ENCODE results near the gene ZSCAN21. TPM values are rescaled to one million over a fixed set of nuclear protein-coding genes. Genes with fewer than 3 reads are reported as not detected.

Gene ZSCAN21
- total RNA-seq, 2 donors from 2014 or later = 14.5 to 20.2 TPM

DNA sequence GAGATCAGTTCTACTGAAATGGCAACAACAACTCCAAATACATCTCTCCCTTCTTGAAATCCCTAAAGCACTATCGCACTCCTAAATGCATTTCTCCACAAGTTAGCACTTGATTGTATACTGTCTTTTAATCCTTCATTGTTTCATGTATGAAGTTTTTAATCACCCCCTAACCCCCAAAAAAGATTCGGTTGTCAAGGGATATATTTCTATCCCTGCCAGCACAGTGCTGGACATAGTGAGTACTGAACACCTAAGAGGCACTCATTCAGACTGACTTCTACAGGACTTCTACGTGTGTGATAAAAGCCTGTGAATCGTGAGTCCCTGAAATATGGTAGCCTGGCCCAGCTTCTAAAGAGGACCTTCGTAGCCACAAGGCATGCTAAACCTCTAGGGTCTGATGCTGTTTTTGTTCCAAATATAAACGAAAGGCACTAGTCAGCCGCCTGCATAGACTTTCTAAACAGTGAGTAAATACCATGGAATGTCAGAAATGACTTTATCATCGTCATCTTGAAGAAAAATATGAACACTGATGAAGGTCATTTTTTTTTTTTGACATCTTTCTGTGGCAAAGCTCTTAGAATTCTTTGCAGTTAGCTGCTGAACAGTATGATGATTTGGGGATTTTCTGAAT lies 14.6 kb upstream of the ZSCAN21 start:
- no peaks in the 10 kb centered on the region for H3K27me3 ChIP-seq
- intact Hi-C loops (cut with DNase I) = no loop called here
- DNase-seq = no peak
- ATAC-seq = no peak
- peaks cover 31% of the 10 kb centered on the region for H3K4me1 ChIP-seq
- TF ChIP-seq POLR2A (IDR thresholded peaks at IDR 0.05) = no peak
- TF ChIP-seq, protein P1, sequence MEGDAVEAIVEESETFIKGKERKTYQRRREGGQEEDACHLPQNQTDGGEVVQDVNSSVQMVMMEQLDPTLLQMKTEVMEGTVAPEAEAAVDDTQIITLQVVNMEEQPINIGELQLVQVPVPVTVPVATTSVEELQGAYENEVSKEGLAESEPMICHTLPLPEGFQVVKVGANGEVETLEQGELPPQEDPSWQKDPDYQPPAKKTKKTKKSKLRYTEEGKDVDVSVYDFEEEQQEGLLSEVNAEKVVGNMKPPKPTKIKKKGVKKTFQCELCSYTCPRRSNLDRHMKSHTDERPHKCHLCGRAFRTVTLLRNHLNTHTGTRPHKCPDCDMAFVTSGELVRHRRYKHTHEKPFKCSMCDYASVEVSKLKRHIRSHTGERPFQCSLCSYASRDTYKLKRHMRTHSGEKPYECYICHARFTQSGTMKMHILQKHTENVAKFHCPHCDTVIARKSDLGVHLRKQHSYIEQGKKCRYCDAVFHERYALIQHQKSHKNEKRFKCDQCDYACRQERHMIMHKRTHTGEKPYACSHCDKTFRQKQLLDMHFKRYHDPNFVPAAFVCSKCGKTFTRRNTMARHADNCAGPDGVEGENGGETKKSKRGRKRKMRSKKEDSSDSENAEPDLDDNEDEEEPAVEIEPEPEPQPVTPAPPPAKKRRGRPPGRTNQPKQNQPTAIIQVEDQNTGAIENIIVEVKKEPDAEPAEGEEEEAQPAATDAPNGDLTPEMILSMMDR (IDR thresholded peaks at IDR 0.05) = no peak
- 61 to 66% methylated on average over 8 of the region's 8 CpGs for WGBS, 2 donors
- H3K9me3 ChIP-seq = no peaks in the 10 kb centered on the region
- peak overlapping the region in 1 of 4 donors; percentile 55 for H3K27ac ChIP-seq
- peaks cover 8 to 33% of the 10 kb centered on the region in 2 donors for H3K36me3 ChIP-seq (replicated peaks in 1 of 2; ENCODE audit: insufficient read depth in 1 of 2, low read depth in 2 of 2)
- H3K4me3 ChIP-seq = no peak overlapping the region

DNA sequence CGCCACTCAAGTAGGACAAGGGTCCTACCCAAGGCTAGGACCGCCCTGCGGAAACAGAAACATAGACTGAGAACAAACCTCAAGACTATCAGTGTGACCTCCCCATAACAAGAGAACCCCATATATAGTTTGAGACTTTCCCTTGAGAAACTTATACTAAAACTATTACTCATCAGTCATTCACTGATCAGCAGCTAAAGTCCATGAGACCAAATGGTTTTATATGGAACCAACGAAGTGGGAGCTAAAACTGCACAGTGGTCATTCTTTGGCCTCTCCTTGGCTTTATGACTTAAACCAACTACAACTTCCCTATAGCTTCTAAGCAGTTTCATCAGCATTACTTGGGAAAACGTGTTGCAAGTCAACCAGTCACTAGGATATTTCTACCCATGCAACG lies 13.7 kb upstream of the ZSCAN21 start:
- DNase-seq (no peak), ATAC-seq (no peak)
- no peaks in the 10 kb centered on the region for H3K27me3 ChIP-seq
- H3K9me3 ChIP-seq = no peaks in the 10 kb centered on the region
- WGBS, 2 donors = 79 to 91% methylated on average over 5 to 6 of the region's 6 CpGs
- H3K4me3 ChIP-seq = no peak overlapping the region
- intact Hi-C loops (cut with DNase I) = no loop called here
- TF ChIP-seq, protein P1 (IDR thresholded peaks at IDR 0.05) = no peak
- TF ChIP-seq POLR2A (IDR thresholded peaks at IDR 0.05) = no peak
- H3K36me3 ChIP-seq (replicated peaks in 1 of 2; ENCODE audit: insufficient read depth in 1 of 2, low read depth in 2 of 2) = peaks cover 8 to 25% of the 10 kb centered on the region in 2 donors
- H3K27ac ChIP-seq = peak overlapping the region in 3 of 4 donors; percentile 32 to 55 (median 46)
- H3K4me1 ChIP-seq = peaks cover 31% of the 10 kb centered on the region

DNA sequence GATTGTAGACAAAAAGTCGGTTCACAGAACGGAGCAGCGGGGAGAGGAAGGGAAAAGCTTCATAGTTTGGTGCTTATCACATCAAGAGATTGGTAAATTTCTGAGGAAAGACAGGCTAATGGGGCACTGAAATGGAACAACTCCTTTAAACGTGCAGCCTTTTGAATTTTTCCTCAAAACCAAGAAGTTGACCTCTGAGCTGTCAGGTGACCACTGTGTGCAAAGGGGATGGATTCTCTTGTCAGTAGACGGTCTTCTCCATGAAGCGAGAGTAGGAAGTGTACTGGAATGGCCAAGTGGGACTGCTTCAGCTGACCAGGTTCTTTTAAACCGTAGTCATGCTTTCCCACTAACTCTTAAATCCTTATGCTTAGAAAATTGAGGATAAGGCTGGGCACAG lies 11.2 kb upstream of the ZSCAN21 start:
- intact Hi-C loops (cut with DNase I) = no loop called here
- TF ChIP-seq, protein P1 (IDR thresholded peaks at IDR 0.05) = no peak
- TF ChIP-seq POLR2A (IDR thresholded peaks at IDR 0.05) = no peak
- H3K36me3 ChIP-seq (replicated peaks in 1 of 2; ENCODE audit: insufficient read depth in 1 of 2, low read depth in 2 of 2) = peaks cover 8 to 19% of the 10 kb centered on the region in 2 donors
- no peak overlapping the region for H3K4me3 ChIP-seq
- 80 to 96% methylated on average over 7 of the region's 7 CpGs for WGBS, 2 donors
- H3K27ac ChIP-seq = no peak overlapping the region
- ATAC-seq = no peak
- DNase-seq = no peak
- no peaks in the 10 kb centered on the region for H3K9me3 ChIP-seq
- no peaks in the 10 kb centered on the region for H3K27me3 ChIP-seq
- H3K4me1 ChIP-seq = peaks cover 34% of the 10 kb centered on the region

DNA sequence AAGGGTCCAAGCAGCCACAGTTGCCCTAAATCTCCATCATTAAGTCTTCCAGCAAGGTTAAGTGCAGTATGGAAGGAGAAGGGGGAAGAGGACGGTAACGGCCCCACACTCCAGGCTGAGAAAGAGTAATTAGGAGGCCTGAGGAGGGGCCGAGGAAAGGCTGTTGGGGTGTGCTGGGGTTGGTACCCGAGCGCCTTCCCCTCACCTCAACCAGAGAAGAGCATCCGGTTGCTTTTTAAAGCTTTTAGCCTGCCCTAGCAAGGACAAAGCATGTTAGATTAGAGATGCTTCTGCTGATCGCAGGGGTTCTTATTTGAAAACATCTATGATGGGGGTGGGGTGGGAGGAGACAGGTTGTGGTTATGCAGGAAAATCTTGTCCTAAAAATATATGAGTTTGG lies 9.0 kb upstream of the ZSCAN21 start:
- Histone ChIP-seq H3K36me3 (replicated peaks in 1 of 2; ENCODE audit: insufficient read depth in 1 of 2, low read depth in 2 of 2) (peaks cover 0 to 1% of the 10 kb centered on the region in 2 donors), H3K9me3 (no peaks in the 10 kb centered on the region), H3K27ac (no peak overlapping the region), H3K27me3 (no peaks in the 10 kb centered on the region), H3K4me1 (peaks cover 27% of the 10 kb centered on the region), H3K4me3 (no peak overlapping the region)
- no peak for TF ChIP-seq POLR2A (IDR thresholded peaks at IDR 0.05)
- TF ChIP-seq, protein P1 (IDR thresholded peaks at IDR 0.05) = no peak
- intact Hi-C loops (cut with DNase I) = no loop called here
- DNase-seq (no peak), ATAC-seq (no peak)
- 83 to 89% methylated on average over 7 of the region's 7 CpGs for WGBS, 2 donors

DNA sequence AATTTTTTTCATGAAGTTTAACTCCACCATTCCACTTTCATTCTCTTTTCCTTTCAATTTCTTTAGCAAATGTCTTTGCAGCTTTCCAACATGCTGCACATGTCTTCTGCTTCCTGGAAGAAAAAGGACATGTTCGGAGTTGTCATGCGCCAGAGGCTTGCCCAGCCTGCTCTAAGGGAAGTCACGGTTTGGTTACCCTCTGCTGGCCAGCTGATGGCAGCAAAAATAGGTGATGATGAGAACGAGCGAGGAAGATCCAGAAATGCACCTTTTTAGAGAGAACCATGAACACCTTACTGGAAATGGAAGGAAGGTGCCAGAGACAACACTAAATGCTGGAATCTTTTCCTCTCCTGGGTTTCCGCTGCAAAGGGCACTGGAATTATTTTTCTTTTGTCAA lies 4.9 kb upstream of the ZSCAN21 start:
- no peaks in the 10 kb centered on the region for H3K9me3 ChIP-seq
- no peak overlapping the region for H3K4me3 ChIP-seq
- H3K27me3 ChIP-seq = no peaks in the 10 kb centered on the region
- no peak overlapping the region for H3K27ac ChIP-seq
- DNase-seq (peak; percentile 35 to 70 (median 52)), ATAC-seq (peak; percentile 30)
- H3K36me3 ChIP-seq (replicated peaks in 1 of 2; ENCODE audit: insufficient read depth in 1 of 2, low read depth in 2 of 2) = no peaks in the 10 kb centered on the region
- intact Hi-C loops (cut with DNase I) = no loop called here
- TF ChIP-seq, protein P1 (IDR thresholded peaks at IDR 0.05) = peak in 5 of 7 experiments; percentile 21 to 57 (median 39)
- TF ChIP-seq POLR2A (IDR thresholded peaks at IDR 0.05) = no peak
- 36 to 47% methylated on average over 6 of the region's 6 CpGs for WGBS, 2 donors
- H3K4me1 ChIP-seq = peaks cover 11% of the 10 kb centered on the region

All from body of pancreas (tissue), 4 donors.